NCI-H1105 treated with DMSO at 0.1 percent for 48 hours (cell line): Measurements from ENCODE around the gene SSH3.

ENCODE experiments used
- DNase-seq: peaks from one replicate; lab custom pipeline; 2025; lab: John Stamatoyannopoulos, UW

SSH3 gene

GRCh38 chr11:67349036-67349435 lies 45.7 kb downstream of the SSH3 start:
- no peak for DNase-seq

DNA sequence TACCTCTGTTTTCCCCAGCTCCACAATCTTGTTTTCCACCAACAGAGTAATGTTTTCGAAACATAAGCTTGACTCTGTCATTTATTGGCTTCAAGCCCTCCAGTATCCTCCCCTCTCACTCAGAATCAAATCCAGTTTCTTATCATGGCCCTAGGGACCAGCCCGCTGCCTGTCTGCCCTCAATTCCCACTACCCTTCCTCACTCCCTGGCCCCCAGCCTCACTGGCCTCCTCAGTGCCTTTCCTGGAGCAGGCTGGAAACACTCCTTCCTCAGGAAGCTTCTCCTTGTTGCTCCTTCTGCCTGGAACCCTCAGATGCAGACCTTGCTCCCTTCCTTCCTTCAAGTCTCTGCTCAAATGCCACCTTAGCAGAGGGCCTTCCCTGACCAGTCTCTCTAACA lies 46.1 kb downstream of the SSH3 start:
- DNase-seq, result no peak

GRCh38 chr11:67349928-67350465 lies 46.7 kb downstream of the SSH3 start:
- no peak for DNase-seq

- peak; percentile 64 for DNase-seq
Observed at GRCh38 chr11:67351275-67352005, 48.1 kb downstream of the SSH3 start.

- peak; percentile 76 for DNase-seq
Observed at GRCh38 chr11:67352546-67353316, 49.4 kb downstream of the SSH3 start.

DNA sequence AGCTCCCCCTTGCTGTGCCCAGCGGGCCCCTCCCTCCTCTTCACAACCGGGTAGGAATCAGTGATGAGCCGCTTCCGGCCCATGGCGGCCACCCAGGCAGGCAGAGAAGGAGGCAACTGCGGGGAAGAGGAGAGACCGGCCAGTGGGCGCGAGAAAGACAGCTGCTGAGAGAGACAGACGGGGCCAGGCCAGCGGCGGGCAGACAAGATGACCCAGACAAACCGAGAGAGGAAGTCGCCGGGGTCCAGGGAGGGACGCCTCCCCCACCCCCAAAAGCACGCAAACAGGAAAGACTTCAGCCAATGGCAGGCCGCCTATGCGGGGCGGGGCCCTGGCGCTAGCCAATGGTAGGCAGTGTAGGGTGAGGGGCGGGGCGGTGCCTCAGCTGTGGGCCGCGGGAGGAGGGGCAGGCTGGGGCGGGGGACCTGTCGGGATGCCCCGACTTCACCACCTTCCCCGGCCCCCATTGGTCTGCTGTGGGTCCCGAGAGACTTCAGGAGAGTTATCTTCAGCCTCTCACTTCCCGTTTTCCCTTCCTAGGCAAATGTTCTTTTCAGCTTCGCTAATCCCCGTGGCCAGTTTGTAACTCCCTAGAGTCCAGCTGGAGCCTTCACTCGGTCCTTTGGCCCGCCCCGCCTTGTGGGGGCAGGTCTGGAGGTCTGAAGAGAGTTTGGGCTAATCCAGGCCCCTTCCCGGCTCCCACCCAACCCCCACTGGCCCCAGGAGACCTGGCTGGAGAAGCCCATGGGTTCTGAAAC lies 50.2 kb downstream of the SSH3 start, which contains the start of gene POLD4:
Gene POLD4, minus strand, starts transcription at position 230 of the 758 bp plus-strand sequence. Its CDS starts 147 bp downstream, at position 83.
- DNase-seq, result peak; percentile 89

DNA sequence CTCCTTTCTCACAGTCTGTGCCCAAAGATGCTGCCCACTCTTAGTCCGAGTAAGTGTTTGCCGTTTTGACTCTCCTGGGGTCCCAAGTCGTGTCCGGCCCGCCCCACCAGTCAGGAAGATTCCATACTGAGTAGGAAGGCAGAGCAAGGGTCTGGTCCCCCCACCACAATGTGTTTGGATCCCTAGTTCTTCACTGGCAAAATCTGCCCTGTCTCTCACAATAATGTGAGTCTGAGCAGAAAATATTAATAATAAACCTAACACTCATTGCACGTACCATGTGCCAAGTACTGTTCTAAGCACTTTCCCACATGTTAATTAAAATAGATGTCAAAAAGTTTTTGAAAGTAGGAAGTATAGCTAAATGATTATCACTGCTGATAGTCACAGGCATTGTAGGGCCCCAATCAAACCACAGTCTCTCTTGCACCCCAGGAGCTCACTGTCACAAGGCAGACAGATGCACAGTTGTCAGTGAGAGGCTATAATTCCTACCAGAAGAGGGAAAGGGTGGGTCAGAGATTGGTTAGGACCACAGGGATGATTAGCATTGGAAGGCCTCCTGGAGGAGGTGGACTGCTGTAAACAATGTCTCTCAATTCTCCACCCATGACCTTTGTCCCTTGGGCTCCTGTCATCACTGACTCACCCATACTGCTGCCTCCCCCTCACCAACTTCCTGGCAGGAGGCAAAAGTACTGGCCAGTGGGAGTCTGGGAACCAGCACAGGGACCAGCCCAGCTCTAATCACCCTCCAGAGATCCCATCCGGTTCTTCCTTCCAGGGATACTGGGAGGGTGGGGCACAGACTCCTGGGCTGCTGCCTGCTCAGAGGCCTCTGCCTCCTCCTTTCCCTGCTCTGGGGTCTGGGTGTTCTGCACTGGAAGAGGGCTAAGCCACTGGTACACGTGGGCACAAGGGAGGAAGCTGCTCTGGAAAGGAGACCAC lies 51.0 kb downstream of the SSH3 start:
- DNase-seq, result no peak

- no peak for DNase-seq
Observed at GRCh38 chr11:67355023-67355793, 51.9 kb downstream of the SSH3 start.

DNA sequence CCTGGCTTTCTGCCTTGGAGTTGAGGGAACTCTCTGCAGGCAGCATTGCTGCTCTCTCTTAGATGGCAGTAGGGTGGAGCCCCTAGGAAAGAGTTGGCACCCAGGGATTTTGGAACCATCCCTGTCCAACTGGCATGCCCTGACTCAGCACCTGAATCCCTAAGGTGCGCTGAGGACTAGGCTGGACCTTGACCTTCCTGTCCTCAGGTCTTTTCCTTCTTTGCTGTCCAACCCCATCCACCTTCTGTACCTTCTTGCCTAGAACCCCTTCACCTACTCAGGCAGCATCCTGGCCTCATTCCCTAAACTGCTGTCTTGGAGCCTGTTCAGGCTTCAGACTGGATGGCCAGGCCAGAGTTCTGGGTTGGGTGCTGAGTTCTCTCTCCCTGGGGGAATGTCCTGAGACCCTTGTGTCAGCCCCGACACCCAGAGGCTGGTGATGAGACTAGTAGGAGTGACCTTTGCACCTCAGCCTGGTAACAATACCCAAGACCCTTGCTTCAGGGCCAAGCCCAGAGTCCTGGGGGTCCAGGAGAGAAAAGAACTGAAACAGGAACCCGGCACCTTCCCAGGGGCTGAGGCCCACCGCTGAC lies 52.6 kb downstream of the SSH3 start:
- DNase-seq, result no peak

GRCh38 chr11:67356387-67356863 lies 53.1 kb downstream of the SSH3 start:
- no peak for DNase-seq

DNA sequence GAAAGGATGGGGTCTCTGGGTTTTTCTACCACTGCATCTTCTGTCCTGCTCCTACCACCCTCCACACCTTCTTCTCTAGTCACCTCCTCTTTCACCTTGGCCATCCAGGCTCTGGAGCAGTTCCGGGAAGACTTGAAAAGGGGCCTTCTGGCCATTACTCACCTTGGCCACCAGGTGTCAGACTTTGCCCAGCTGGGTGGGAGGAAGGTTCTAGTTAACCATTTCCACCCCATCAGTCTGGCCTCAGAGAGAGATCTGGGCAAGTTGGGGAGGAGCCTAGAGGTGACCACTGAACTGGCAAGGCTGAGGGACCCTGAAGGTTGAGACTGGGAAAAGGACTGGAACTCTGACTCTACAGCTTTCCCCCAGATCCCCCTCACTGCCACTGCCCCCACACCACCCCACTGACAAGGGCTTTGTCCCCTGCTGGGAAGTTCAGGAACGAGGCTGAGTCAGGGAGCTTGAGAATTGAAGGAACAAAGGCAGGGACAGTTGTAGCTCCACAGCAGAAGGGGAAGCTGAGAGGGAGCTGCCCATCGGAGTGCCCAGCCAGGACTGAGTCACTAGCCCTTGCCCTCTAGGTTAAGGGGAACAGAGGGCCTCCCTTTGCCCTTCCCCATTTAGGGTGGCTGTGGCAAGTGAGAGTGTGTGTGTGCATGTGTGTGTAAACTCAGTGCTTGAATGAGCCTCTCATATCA lies 53.7 kb downstream of the SSH3 start:
- DNase-seq, result peak; percentile 63

GRCh38 chr11:67357831-67358670 lies 54.7 kb downstream of the SSH3 start:
- no peak for DNase-seq
